Peyer's patch (tissue), 4 donors: ENCODE results near the gene ARHGEF4.

Experiments used
- POLR2A ChIP-seq, 2 donors: fragments of 450-650 bp; IDR thresholded peaks; one replicate each; pipeline ENCODE4 v1.5.1; 2017; ENCODE audit warnings: antibody characterized with exemption in 2 of 2, mild to moderate bottlenecking in 2 of 2, moderate library complexity in 2 of 2
- TF ChIP-seq, protein P1 (sequence below), 6 experiments: fragments of 450-650 bp in 4 of 6; fragments of 200-600 bp in 2 of 6; sonication (generic) in 1 of 6; IDR thresholded peaks; one replicate each; pipeline ENCODE4 v1.5.1; 2017 to 2019; ENCODE audit warnings: antibody characterized with exemption in 6 of 6, mild to moderate bottlenecking in 3 of 6, moderate library complexity in 1 of 6

DNA sequence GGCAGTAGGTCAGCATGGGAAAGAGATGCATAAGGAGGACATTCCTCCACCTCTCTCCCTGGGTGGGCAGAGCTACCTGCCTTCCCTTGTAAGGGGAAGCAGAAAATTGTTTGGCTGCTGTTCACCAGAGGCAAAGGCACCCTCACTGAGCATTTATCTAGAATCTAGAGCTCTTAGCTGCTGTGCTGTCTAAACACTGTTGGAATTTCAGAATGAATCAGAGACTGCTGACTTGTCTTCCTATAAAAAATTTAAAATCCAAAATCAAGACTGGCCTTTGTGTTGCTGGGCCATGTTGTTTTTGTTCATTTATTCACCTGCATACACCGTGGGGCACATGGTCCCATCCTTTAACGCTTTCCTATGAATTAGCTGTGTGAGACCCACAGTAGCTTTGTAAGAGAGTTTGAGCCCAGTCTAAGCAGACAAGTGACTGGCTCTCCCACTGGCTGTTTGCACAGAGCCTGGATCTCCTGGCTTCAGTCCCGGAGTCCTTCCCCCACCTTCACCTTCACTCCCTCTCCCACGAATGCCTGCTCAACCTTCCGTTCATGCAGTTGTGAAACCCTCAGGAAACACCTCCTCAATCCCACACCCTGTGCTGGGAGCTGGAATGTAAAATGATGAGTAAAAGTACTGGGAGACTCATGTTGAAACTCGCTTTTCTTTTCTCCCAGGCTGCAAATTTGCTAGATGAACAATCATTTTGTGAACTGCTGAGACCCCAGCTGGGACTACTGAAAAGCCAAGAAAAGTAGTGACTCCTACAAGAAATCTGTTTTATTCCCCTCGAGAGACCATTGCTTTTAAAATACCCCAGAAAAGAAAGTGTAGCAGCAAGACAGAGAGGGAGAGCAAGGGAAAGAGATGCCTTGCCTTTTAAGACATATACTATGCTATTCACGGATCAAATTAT lies 180.4 kb downstream of the ARHGEF4 start:
- TF ChIP-seq, protein P1, sequence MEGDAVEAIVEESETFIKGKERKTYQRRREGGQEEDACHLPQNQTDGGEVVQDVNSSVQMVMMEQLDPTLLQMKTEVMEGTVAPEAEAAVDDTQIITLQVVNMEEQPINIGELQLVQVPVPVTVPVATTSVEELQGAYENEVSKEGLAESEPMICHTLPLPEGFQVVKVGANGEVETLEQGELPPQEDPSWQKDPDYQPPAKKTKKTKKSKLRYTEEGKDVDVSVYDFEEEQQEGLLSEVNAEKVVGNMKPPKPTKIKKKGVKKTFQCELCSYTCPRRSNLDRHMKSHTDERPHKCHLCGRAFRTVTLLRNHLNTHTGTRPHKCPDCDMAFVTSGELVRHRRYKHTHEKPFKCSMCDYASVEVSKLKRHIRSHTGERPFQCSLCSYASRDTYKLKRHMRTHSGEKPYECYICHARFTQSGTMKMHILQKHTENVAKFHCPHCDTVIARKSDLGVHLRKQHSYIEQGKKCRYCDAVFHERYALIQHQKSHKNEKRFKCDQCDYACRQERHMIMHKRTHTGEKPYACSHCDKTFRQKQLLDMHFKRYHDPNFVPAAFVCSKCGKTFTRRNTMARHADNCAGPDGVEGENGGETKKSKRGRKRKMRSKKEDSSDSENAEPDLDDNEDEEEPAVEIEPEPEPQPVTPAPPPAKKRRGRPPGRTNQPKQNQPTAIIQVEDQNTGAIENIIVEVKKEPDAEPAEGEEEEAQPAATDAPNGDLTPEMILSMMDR (IDR thresholded peaks at IDR 0.05), result no peak
- TF ChIP-seq POLR2A (IDR thresholded peaks at IDR 0.05), result no peak
